ENCODE measurements around the gene INO80E. TPM values are rescaled to one million over a fixed set of nuclear protein-coding genes. Genes with fewer than 3 reads are reported as not detected.

The INO80E gene
- total RNA-seq, 2 experiments from 2014 or later, result 113 to 118 TPM

- no peaks in the 10 kb centered on the region for H3K9me3 Mint-ChIP-seq
- H3K27me3 Mint-ChIP-seq, result no peaks in the 10 kb centered on the region
- H3K36me3 Mint-ChIP-seq, result peaks cover 33% of the 10 kb centered on the region
- DNase-seq (no peak), ATAC-seq (ENCODE audit: low read depth) (no peak)
- H3K27ac Mint-ChIP-seq, result no peak overlapping the region
- H3K4me1 Mint-ChIP-seq, result peaks cover 11% of the 10 kb centered on the region
- POLR2A ChIA-PET, result no interaction called here
- no peak overlapping the region for H3K4me3 Mint-ChIP-seq
Measured at GRCh38 chr16:29968205-29968604, 27.8 kb upstream of the INO80E start.

GRCh38 chr16:29971304-29971703, 24.7 kb upstream of the INO80E start:
- no peak for ATAC-seq (ENCODE audit: low read depth)
- POLR2A ChIA-PET, result interaction anchor here (0.7 to 6.8 kb wide), 4 partner anchors 9 to 187 kb away, joined by 3 to 72 read pairs (median 16); partner anchors contain the start of genes KCTD13 and TMEM219
- Mint-ChIP-seq H3K27ac (no peak overlapping the region), H3K4me1 (peaks cover 26% of the 10 kb centered on the region), H3K9me3 (no peaks in the 10 kb centered on the region), H3K27me3 (no peaks in the 10 kb centered on the region), H3K36me3 (peaks cover 31% of the 10 kb centered on the region), H3K4me3 (no peak overlapping the region)
- DNase-seq, result peak; percentile 15

- H3K27me3 Mint-ChIP-seq, result no peaks in the 10 kb centered on the region
- ATAC-seq (ENCODE audit: low read depth), result no peak
- DNase-seq, result no peak
- POLR2A ChIA-PET, result interaction anchor here (0.6 to 6.8 kb wide), 6 partner anchors 11 to 165 kb away, joined by 3 to 73 read pairs (median 18); partner anchors contain the start of genes HIRIP3, INO80E, KCTD13 and MAZ
- peak overlapping the region; percentile 96 for H3K27ac Mint-ChIP-seq
- no peaks in the 10 kb centered on the region for H3K9me3 Mint-ChIP-seq
- peak overlapping the region; percentile 86 for H3K4me3 Mint-ChIP-seq
- peaks cover 36% of the 10 kb centered on the region for H3K4me1 Mint-ChIP-seq
- H3K36me3 Mint-ChIP-seq, result peaks cover 30% of the 10 kb centered on the region
Measured at GRCh38 chr16:29972500-29972899, 23.5 kb upstream of the INO80E start.

- no peak for DNase-seq
- Mint-ChIP-seq H3K27ac (peak overlapping the region; percentile 96), H3K36me3 (peaks cover 28% of the 10 kb centered on the region), H3K4me1 (peaks cover 36% of the 10 kb centered on the region), H3K27me3 (no peaks in the 10 kb centered on the region), H3K4me3 (peak overlapping the region; percentile 86), H3K9me3 (no peaks in the 10 kb centered on the region)
- no peak for ATAC-seq (ENCODE audit: low read depth)
- POLR2A ChIA-PET, result interaction anchor here (0.6 to 6.8 kb wide), 12 partner anchors 11 to 988 kb away, joined by 3 to 73 read pairs (median 4); partner anchors contain the start of genes HIRIP3, INO80E, KCTD13 and LAT
Measured at GRCh38 chr16:29972992-29973383, 23.1 kb upstream of the INO80E start.

- H3K4me1 Mint-ChIP-seq, result peaks cover 36% of the 10 kb centered on the region
- ATAC-seq (ENCODE audit: low read depth) (peak; percentile 98), DNase-seq (peak; percentile 96)
- H3K27me3 Mint-ChIP-seq, result no peaks in the 10 kb centered on the region
- POLR2A ChIA-PET, result interaction anchor here (0.6 to 6.8 kb wide), 13 partner anchors 10 to 989 kb away, joined by 3 to 73 read pairs (median 4); partner anchors contain the start of genes HIRIP3, INO80E, KCTD13 and LAT
- peak within 1 kb of the TSS; percentile 96 for H3K27ac Mint-ChIP-seq
- H3K9me3 Mint-ChIP-seq, result no peaks in the 10 kb centered on the region
- peak within 1 kb of the TSS; percentile 86 for H3K4me3 Mint-ChIP-seq
- peaks cover 26% of the 10 kb centered on the region for H3K36me3 Mint-ChIP-seq
Measured at GRCh38 chr16:29973384-29974246, 22.4 kb upstream of the INO80E start, which contains the start of gene TAOK2. TSS of gene TAOK2 (plus strand) at chr16:29973868. CDS start at chr16:29977773, 3,905 bp downstream.

- no peaks in the 10 kb centered on the region for H3K9me3 Mint-ChIP-seq
- ATAC-seq (ENCODE audit: low read depth) (no peak), DNase-seq (peak; percentile 51)
- peaks cover 34% of the 10 kb centered on the region for H3K4me1 Mint-ChIP-seq
- POLR2A ChIA-PET, result interaction anchor here (0.6 to 6.8 kb wide), 7 partner anchors 11 to 719 kb away, joined by 3 to 73 read pairs (median 8); partner anchors contain the start of genes HIRIP3, INO80E, KCTD13 and MAZ
- H3K36me3 Mint-ChIP-seq, result peaks cover 25% of the 10 kb centered on the region
- H3K27me3 Mint-ChIP-seq, result no peaks in the 10 kb centered on the region
- H3K27ac Mint-ChIP-seq, result peak overlapping the region; percentile 96
- peak overlapping the region; percentile 86 for H3K4me3 Mint-ChIP-seq
Measured at GRCh38 chr16:29974291-29975133, 21.5 kb upstream of the INO80E start.

- ATAC-seq (ENCODE audit: low read depth) (no peak), DNase-seq (no peak)
- Mint-ChIP-seq H3K27me3 (no peaks in the 10 kb centered on the region), H3K9me3 (no peaks in the 10 kb centered on the region), H3K4me3 (peak overlapping the region; percentile 86), H3K27ac (peak overlapping the region; percentile 96), H3K4me1 (peaks cover 34% of the 10 kb centered on the region), H3K36me3 (peaks cover 22% of the 10 kb centered on the region)
- POLR2A ChIA-PET, result interaction anchor here (0.6 to 6.8 kb wide), 6 partner anchors 13 to 719 kb away, joined by 3 to 73 read pairs (median 6); partner anchors contain the start of genes HIRIP3, INO80E, KCTD13 and TMEM219
Measured at GRCh38 chr16:29975134-29975538, 20.9 kb upstream of the INO80E start.

- Mint-ChIP-seq H3K36me3 (peaks cover 26% of the 10 kb centered on the region), H3K27me3 (no peaks in the 10 kb centered on the region), H3K4me3 (peak overlapping the region; percentile 86), H3K27ac (peak overlapping the region; percentile 58), H3K9me3 (no peaks in the 10 kb centered on the region), H3K4me1 (peaks cover 34% of the 10 kb centered on the region)
- DNase-seq (no peak), ATAC-seq (ENCODE audit: low read depth) (no peak)
- POLR2A ChIA-PET, result interaction anchor here (0.6 to 6.8 kb wide), 5 partner anchors 14 to 297 kb away, joined by 3 to 73 read pairs (median 7); partner anchors contain the start of genes HIRIP3, INO80E, KCTD13 and TMEM219
Measured at GRCh38 chr16:29975811-29976511, 20.1 kb upstream of the INO80E start.

GRCh38 chr16:29977063-29977825, 18.8 kb upstream of the INO80E start:
- Mint-ChIP-seq H3K36me3 (peaks cover 19% of the 10 kb centered on the region), H3K27me3 (no peaks in the 10 kb centered on the region), H3K4me1 (peaks cover 34% of the 10 kb centered on the region), H3K9me3 (no peaks in the 10 kb centered on the region), H3K27ac (no peak overlapping the region), H3K4me3 (no peak overlapping the region)
- POLR2A ChIA-PET, result interaction anchor here (1.1 to 6.8 kb wide), 3 partner anchors 15 to 51 kb away, joined by 3 to 72 read pairs (median 7); partner anchors contain the start of genes KCTD13 and TMEM219
- ATAC-seq (ENCODE audit: low read depth) (no peak), DNase-seq (no peak)

- ATAC-seq (ENCODE audit: low read depth) (no peak), DNase-seq (no peak)
- Mint-ChIP-seq H3K9me3 (no peaks in the 10 kb centered on the region), H3K27ac (no peak overlapping the region), H3K4me3 (no peak overlapping the region), H3K27me3 (no peaks in the 10 kb centered on the region), H3K36me3 (peaks cover 16% of the 10 kb centered on the region), H3K4me1 (peaks cover 30% of the 10 kb centered on the region)
- POLR2A ChIA-PET, result no interaction called here
Measured at GRCh38 chr16:29978081-29978480, 18.0 kb upstream of the INO80E start.

GRCh38 chr16:29978564-29979270, 17.3 kb upstream of the INO80E start:
- no peak overlapping the region for H3K4me3 Mint-ChIP-seq
- H3K27ac Mint-ChIP-seq, result no peak overlapping the region
- H3K9me3 Mint-ChIP-seq, result no peaks in the 10 kb centered on the region
- H3K36me3 Mint-ChIP-seq, result peaks cover 14% of the 10 kb centered on the region
- DNase-seq (no peak), ATAC-seq (ENCODE audit: low read depth) (no peak)
- peaks cover 26% of the 10 kb centered on the region for H3K4me1 Mint-ChIP-seq
- H3K27me3 Mint-ChIP-seq, result no peaks in the 10 kb centered on the region
- POLR2A ChIA-PET, result interaction anchor here (2.1 kb wide), 1 partner anchor 11 kb away, joined by 5 read pairs; no protein-coding TSS in a partner anchor

All from activated naive CD8-positive, alpha-beta T cell treated with anti-CD3 and anti-CD28 coated beads, Interleukin-2, amount 10 ng/mL, durations not matched to agents 7 days and 5 days (primary cell).